Frontal cortex (tissue), 4 donors: Measurements from ENCODE around the gene OPTC. TPM values are rescaled to one million over a fixed set of nuclear protein-coding genes. Genes with fewer than 3 reads are reported as not detected.

Experiments used
- DNase-seq, 2 donors: peaks; one replicate each; pipeline ENCODE4 v3.0.0; 2012; ENCODE audit warnings: low spot score in 2 of 2
- FAIRE-seq: peaks from 2 replicates; lab custom pipeline; 2012; peaks lifted over from hg19 to GRCh38; lab: Jason Lieb, UNC
- total RNA-seq: library from RNA; depleted of rRNA; stranded (reverse); fragments of >200 nt; gene quantifications from one replicate; pipeline ENCODE4 v1.2.3, GENCODE V29; 2014
- donor health status: control.
- donor health status: control.
- donor health status: control.

Gene OPTC
- total RNA-seq, 1 donor from 2014 or later: not detected

DNA sequence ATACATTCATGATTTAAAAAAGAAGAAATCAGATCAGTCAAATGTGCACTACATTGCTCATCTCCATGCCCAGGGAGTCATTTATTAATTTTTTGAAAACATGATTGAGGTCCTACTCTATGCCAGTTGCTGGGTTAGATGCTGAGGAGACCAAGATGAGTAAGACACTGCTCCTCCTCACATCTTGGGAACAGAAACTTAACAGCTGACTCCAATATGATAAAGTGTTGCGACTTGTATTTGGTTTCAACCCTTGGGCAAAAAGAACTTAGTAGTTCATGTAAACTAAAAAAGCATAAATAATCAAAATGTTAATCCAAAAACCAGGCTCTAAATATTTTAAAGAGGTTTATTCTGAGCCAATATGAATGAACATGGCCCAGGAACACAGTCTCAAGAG, 56.9 kb downstream of the OPTC start:
- DNase-seq: no peak
- FAIRE-seq: no peak

DNA sequence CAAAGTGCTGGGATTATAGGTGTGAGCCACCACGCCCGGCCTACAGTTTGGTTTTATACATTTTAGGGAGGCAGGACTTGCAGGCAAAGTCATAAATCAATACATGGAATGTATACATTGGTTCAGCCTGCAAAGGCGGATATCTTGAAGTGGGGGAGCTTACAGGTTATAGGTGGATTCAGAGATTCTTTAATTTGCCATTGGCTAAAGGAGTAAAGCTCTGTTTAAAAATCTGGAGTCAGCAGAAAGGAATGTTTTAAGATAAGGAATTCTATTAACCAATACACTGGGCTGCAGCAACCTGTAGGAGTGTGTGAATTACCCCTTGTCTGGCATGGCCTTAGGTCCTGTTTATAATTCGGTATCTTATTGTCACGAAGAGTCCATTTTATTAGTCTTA, 57.6 kb downstream of the OPTC start:
- DNase-seq (no peak), FAIRE-seq (no peak)

DNA sequence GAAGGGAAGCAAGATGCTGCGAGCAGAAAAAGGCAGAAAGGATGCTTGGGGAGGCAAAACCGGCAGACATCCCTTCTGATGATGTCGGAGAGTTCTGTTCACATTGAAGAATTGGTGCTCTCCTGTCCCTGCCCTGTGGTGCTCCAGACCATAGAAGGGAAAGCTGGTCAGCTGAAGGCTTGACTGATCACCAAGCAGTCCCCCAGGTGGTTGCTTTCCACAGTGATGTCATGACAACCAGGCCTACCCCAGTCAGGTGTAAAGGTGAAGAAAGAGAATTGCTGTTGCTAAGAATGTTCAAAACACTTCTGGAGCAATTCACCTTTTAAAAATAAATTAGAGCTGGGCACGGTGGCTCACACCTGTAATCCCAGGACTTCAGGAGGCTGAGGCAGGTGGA, 59.5 kb downstream of the OPTC start:
- DNase-seq (no peak), FAIRE-seq (no peak)

DNA sequence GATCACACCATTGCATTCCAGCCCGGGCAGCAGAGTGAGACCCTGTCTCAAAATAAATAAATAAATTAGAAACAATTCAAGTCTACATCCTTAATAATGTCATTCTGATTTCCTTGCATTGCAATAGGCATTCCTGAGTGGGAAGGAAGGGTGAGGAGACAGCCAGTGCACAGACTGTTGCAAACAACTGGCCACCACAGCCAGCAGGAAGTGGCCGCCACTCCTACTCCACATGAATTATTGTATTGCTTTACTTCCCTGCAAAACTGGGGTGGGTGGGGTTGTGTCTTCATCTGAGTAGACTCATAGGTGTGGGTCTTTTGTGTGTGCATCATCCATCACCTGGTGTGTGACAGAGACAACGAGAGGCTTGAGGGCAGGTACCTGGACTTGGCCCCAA, 60.1 kb downstream of the OPTC start:
- no peak for FAIRE-seq

DNA sequence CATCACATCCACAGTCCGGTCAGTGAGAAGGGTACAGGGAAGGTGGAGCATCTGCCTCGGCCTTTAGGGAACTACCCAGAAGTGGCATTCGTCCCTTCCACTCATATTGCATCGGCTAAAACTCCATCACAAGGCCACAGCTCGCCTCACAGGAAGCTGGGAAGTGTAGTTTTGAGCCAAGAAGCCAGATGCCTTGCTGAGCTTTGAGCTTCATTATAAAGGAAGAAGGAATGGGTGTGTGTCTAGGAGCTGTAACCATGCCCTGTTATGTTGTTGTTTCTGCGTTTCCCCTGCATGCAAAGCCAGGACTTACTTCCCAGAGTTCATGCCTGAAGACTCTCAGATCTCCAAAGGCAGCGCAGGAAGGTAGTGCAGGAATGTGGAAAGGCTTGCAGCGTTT, 61.1 kb downstream of the OPTC start:
- DNase-seq (no peak), FAIRE-seq (no peak)

More for the DNA sequence above, 60.1 kb downstream of the OPTC start:
- no peak for DNase-seq

DNA sequence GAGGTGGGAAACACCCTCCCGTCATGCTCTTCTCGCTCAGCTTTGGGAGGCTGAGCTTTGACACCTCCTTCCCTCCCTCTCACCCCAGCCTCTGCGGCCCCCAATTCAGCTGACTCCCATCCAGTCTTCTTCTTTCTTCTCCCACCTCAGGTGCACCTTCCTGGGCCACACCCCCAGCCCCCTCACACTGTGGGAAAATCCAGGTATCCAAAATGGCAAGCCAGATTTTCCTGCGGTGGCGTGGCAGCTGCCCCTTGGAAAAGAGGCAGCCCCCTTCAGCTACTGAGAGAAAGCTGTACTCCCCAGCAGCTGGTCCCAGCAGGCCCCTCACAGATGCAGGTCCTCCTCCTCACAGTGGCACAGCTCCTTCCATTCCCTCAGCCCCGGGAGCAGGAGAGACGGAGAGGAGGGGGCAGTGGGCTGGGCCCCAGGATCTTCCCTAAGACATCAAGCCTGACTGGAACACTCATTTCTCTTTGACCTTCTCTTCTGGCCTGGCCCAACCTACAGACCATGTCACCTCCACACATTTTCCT, 61.6 kb downstream of the OPTC start:
- FAIRE-seq: no peak

DNA sequence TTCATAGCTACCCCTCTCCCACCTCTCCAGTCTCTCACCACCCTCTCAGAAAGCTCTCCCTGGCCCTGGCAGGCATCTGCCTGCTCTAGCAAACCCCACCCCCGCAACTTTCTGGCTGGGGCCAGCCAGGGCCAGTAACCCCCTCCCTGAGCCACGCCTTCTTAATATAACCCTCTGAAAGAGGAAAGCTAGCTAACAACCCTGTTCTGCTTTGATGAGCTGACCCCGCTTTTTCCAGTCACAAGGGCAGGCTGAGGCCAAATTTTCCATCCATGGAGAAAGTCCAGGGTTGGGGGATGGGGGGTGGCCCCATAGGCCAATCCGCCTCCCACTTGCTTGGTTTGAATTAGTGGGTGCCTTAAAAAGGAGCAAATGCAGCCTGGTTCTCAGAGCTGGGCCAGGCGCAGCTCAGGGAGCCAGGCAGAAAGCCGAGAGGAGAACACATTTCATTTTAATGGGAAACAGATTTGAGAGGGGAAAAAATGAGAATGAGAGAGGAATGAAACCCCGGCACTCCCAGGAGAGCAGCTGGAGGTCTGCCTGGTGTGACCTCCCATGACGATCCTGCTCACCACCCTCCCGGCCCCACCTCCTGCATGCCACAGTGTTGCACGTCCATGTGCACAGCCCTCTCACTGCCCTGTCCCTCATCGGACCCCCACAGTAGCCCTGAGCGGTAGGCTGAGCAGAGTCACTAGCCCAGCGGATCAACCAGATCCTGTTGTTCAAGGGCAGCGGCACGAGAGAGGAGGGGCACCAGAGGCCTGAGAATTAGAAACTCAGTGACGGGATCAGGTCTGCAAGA, 62.3 kb downstream of the OPTC start:
- DNase-seq: peak in 1 of 2 donors; percentile 38
- FAIRE-seq: no peak

More for the DNA sequence above, 61.6 kb downstream of the OPTC start:
- DNase-seq: no peak

DNA sequence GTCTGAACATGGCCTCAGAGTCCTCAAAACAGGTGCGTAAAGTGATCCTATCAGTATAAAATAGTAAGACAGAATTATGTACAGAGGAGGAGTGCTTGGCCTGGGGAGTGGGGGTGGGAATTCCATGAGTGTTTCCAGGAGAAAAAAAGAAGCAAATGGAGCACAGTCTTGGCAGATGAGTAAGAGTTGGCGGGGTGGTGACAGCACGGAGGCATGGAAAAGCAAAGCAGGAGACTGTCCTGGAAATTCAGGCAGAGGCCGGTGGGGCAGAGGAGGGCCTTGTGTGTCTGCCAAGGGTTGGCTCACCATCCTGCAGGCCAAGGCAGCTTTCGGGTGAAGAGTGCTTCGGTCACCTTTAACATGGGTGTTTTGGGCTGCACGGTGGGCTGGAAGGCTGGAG, 63.4 kb downstream of the OPTC start:
- FAIRE-seq (no peak), DNase-seq (no peak)

DNA sequence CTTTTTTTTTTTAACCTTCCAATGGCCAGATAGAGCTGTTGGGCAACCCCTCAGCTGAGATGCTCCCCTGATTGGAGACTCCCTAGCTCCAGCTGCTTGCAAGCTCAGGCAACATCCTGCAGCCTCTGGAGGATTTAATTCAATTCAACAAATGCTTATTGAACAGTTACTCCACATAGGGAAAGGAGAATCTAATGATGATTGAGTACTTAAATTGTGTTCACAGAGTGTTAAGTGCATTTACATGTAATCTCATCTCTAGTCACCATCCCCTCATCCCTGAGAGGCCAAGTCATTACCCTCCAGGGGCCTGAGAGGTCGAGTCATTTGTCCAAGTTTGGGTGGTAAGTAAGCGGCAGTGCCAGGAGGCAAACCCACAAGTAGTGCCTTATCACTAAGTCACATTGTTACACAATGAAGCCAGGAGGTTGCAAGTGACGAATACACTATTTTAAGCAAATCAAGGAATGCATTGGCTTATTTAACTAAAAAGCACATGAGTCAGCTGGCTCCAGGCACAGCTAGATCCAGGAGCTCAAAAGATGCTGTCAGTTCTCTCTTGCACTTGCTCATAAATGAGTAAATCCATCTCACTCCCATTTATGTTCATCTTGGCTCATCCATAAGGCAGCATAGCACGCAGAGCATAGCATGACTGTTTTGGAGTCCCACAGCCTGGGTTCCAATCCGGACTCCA, 64.3 kb downstream of the OPTC start:
- no peak for DNase-seq
- no peak for FAIRE-seq

Other genes starting within 250 kb of the OPTC start
- 5.3 TPM for gene BTG2, start 188.6 kb upstream of the OPTC start, total RNA-seq
- gene FMOD, start 143.0 kb upstream of the OPTC start, total RNA-seq: 1.6 TPM
- 0.41 TPM for gene PRELP, start 18.3 kb upstream of the OPTC start, total RNA-seq
- gene ATP2B4, start 132.7 kb downstream of the OPTC start, total RNA-seq: 24.9 TPM